HCEC 1CT (cell line): Measurements from ENCODE around the gene AOAH.

Source experiments
- DNase-seq: peaks from one replicate; pipeline ENCODE4 v3.0.0-alpha.2; 2017

The AOAH gene

GRCh38 chr7:36723951-36724664 lies at the start of gene AOAH:
AOAH (minus strand) TSS chr7:36724494; CDS start chr7:36724148, 346 bp downstream.
- DNase-seq: no peak

- no peak for DNase-seq
These were observed 42.2 kb upstream of the AOAH start for GRCh38 chr7:36766451-36766850.

GRCh38 chr7:36765605-36766004 lies 41.3 kb upstream of the AOAH start:
- no peak for DNase-seq

- no peak for DNase-seq
These were observed 40.6 kb upstream of the AOAH start for GRCh38 chr7:36764929-36765328.

GRCh38 chr7:36763132-36763816 lies 39.0 kb upstream of the AOAH start:
- DNase-seq: no peak

- no peak for DNase-seq
These were observed 38.1 kb upstream of the AOAH start for GRCh38 chr7:36762394-36762793.

GRCh38 chr7:36761835-36762234 lies 37.5 kb upstream of the AOAH start:
- DNase-seq: no peak

GRCh38 chr7:36760856-36761762 lies 36.8 kb upstream of the AOAH start:
- no peak for DNase-seq

GRCh38 chr7:36758879-36759278 lies 34.6 kb upstream of the AOAH start:
- no peak for DNase-seq

- no peak for DNase-seq
These were observed 31.2 kb upstream of the AOAH start for GRCh38 chr7:36755484-36755883.

GRCh38 chr7:36752026-36752711 lies 27.9 kb upstream of the AOAH start:
- DNase-seq: no peak

GRCh38 chr7:36750451-36750850 lies 26.2 kb upstream of the AOAH start:
- no peak for DNase-seq

- no peak for DNase-seq
These were observed 25.1 kb upstream of the AOAH start for GRCh38 chr7:36749282-36749960.

- DNase-seq: no peak
These were observed 23.8 kb upstream of the AOAH start for GRCh38 chr7:36748017-36748487.

- DNase-seq: no peak
These were observed 23.2 kb upstream of the AOAH start for GRCh38 chr7:36747280-36748016.

- no peak for DNase-seq
These were observed 22.1 kb upstream of the AOAH start for GRCh38 chr7:36746347-36746746.

GRCh38 chr7:36742911-36743775 lies 18.8 kb upstream of the AOAH start:
- no peak for DNase-seq

GRCh38 chr7:36741866-36742265 lies 17.6 kb upstream of the AOAH start:
- DNase-seq: no peak

- DNase-seq: no peak
These were observed 15.1 kb upstream of the AOAH start for GRCh38 chr7:36739351-36739750.

GRCh38 chr7:36736899-36737211 lies 12.6 kb upstream of the AOAH start:
- DNase-seq: no peak
